WI38 (cell line): Measurements from ENCODE around the gene GPC4.

ENCODE experiments used
- H3K4me3 ChIP-seq: 2 replicates; pipeline ENCODE4 v1.5.1; 2011; ENCODE audit warnings: low read depth, mild to moderate bottlenecking, control low read depth, low read length
- TF ChIP-seq, protein P1 (sequence below): IDR thresholded peaks from 2 replicates; pipeline ENCODE4 v1.5.1; 2012; ENCODE audit warnings: low read depth, mild to moderate bottlenecking, control low read depth, low read length

GPC4 gene

DNA sequence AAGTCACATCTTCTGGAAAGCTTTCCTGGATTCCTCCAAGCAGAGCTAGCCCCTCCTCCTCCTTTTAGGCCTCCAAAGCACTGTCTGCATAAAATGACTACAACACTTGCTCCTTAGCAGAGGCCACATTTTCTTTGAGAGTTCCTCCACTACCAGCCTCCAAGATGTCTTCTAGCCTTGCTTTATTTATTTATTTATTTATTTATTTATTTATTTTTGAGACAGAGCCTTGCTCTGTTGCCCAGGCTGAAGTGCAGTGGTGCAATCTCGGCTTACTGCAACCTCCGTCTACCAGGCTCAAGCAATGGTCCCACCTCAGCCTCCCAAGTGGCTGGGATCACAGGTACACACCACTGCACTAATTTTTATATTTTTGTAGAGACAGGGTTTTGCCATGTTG lies 4.6 kb upstream of the GPC4 start:
- H3K4me3 ChIP-seq = no peak overlapping the region
- TF ChIP-seq, protein P1, sequence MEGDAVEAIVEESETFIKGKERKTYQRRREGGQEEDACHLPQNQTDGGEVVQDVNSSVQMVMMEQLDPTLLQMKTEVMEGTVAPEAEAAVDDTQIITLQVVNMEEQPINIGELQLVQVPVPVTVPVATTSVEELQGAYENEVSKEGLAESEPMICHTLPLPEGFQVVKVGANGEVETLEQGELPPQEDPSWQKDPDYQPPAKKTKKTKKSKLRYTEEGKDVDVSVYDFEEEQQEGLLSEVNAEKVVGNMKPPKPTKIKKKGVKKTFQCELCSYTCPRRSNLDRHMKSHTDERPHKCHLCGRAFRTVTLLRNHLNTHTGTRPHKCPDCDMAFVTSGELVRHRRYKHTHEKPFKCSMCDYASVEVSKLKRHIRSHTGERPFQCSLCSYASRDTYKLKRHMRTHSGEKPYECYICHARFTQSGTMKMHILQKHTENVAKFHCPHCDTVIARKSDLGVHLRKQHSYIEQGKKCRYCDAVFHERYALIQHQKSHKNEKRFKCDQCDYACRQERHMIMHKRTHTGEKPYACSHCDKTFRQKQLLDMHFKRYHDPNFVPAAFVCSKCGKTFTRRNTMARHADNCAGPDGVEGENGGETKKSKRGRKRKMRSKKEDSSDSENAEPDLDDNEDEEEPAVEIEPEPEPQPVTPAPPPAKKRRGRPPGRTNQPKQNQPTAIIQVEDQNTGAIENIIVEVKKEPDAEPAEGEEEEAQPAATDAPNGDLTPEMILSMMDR = no peak

DNA sequence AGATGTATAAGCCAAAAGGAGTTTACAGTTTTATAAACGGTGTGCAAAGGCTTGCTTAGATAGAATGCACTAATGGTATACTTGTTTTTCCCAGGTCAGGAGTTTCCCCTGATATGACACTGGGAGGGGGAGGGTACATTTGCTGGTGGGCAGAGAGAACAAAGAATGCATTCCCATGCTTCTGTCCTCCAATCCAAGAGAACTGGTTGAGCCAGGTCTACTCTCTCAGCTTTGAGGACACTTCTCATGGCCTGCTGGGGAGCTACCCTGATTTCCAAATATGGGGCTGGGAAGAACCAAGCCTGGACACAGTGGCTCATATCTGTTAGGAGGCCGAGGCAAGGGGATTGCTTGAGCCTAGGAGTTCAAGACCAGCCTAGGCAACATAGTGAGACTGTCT lies 3.3 kb upstream of the GPC4 start:
- no peak overlapping the region for H3K4me3 ChIP-seq
- TF ChIP-seq, protein P1 = no peak

DNA sequence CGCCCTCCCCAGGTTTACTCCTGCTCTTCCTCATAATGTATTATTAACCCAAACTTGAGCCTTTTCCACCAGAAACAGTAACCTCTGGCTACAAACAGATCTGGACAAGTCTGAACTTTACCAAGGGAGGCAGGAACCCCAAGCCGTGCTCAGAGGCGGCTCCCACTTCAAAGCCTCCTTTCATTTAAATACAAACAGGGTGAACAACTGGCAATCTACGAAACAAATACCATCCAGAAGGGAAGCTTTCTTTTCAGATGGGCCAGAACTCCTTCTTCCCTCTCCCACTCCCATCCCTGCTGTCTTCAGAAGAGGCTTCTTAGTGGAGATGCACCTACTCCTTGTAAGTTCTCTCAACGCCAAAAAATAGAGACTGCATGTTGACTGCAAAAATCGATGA lies 2.1 kb upstream of the GPC4 start:
- TF ChIP-seq, protein P1 = no peak
- no peak overlapping the region for H3K4me3 ChIP-seq

DNA sequence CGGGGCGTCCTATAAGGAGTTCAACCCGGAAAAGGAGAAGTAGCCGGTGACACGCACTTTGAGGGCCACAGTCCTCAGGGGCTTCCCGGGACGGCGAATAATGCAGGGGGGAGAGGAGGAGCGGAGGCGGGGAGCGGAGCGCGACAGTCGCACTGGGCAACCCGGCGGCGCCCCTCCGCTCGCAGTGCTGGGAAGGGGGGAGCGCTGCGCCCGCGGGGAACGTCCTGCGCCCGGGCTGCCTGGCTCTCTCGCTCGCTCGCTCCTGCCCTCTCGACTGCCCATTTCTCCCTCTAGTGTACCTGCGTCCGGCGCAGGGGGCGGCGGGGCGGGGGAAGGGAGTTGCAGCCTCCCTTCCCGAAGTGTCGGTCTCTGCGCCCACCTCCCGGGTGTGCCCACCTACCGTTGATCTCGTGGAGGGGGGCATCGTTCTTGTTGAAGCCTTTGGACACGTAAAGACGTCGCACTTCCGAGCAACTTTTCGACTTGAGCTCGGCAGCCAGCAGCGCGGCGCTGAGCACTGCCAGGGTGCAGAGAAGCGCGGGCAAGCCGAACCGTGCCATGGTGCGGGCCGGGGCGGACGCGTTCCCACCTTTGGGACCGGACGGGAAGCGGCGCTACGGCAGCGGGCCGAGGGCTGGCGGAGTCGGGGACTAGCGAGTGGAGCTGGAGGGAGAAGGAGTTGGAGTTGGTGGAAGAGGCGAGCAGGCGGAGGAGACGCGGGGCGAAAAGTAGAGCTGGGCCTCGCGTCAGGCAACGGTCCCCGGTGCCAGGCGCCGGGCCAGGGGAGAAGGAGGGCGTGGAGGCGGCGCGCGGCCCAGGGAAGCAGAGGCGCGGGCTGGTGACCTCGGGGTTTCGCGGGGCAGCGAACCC lies 648 bp downstream of the GPC4 start:
- TF ChIP-seq, protein P1 = no peak
- H3K4me3 ChIP-seq = no peak overlapping the region

- TF ChIP-seq, protein P1 = no peak
- no peak overlapping the region for H3K4me3 ChIP-seq
These were observed 1.9 kb downstream of the GPC4 start for GRCh38 chrX:133413218-133413925.

GRCh38 chrX:133412665-133413064 lies 2.6 kb downstream of the GPC4 start:
- TF ChIP-seq, protein P1 = no peak
- H3K4me3 ChIP-seq = no peak overlapping the region

GRCh38 chrX:133412246-133412645 lies 3.0 kb downstream of the GPC4 start:
- TF ChIP-seq, protein P1 = no peak
- H3K4me3 ChIP-seq = no peak overlapping the region
